K562 (cell line): ENCODE data around the gene PTPRT. TPM values are rescaled to one million over a fixed set of nuclear protein-coding genes. Genes with fewer than 3 reads are reported as not detected.

Experiments
- ATAC-seq: fragments of 200-7000 bp; cut with Tn5 transposase; 3 replicates; pipeline ENCODE4 v1.9.1; 2020; ENCODE audit warnings: moderate library complexity
- BruUV-seq: library from RNA; stranded (reverse); fragments of 400-500 nt; replicated peaks from 2 replicates; lab custom pipeline; 2021; lab: Mats Ljungman, UMichigan
- CTCF ChIA-PET: fragments of 300-600 bp; formaldehyde crosslinking; extraction: SDS; loops from one replicate; lab custom pipeline; 2021; ENCODE audit warnings: low intra/inter-chr PET ratio; lab: Yijun Ruan, JAX
- POLR2A ChIA-PET: fragments of 300-600, 350-650 bp; sonication (Branson Sonifier 250); formaldehyde crosslinking; extraction: SDS; loops from one replicate; lab custom pipeline; 2021; ENCODE audit warnings: antibody characterized with exemption, inconsistent platforms; lab: Yijun Ruan, JAX
- DNase-seq, 4 experiments: peaks; one replicate each; pipeline versions ENCODE4 v3.0.0 to v3.0.0-alpha.2; 2011 to 2018; ENCODE audit warnings: low spot score in 3 of 4, mixed read lengths in 3 of 4; ENCODE audit errors: extremely low read depth in 1 of 4
- FAIRE-seq: peaks from 2 replicates; lab custom pipeline; 2011; peaks lifted over from hg19 to GRCh38; lab: Jason Lieb, UNC
- H2AFZ ChIP-seq: 2 replicates; pipeline ENCODE4 v1.6.0; 2011; ENCODE audit warnings: low read depth, low read length, control low read depth, inconsistent platforms
- H3K27ac ChIP-seq: fragments of 200-600 bp; 3 replicates; pipeline ENCODE4 v1.8.0; 2011; ENCODE audit warnings: low read depth, mild to moderate bottlenecking, control low read depth, inconsistent platforms, low read length, moderate library complexity, mixed read lengths; ENCODE audit errors: extremely low read depth
- H3K27me3 ChIP-seq, 2 experiments: fragments of 300-600 bp in 1 of 2; 2 replicates in 1 of 2; 3 replicates in 1 of 2; pipeline versions ENCODE4 v1.6.0 to v1.8.0; 2011; ENCODE audit warnings: inconsistent platforms in 2 of 2, low read length in 2 of 2, mild to moderate bottlenecking in 1 of 2, mixed read lengths in 1 of 2, moderate library complexity in 1 of 2; ENCODE audit not compliant: control insufficient read depth in 2 of 2, insufficient read depth in 2 of 2
- H3K36me3 ChIP-seq: fragments of 300-600 bp; 3 replicates; pipeline ENCODE4 v1.8.0; 2011; ENCODE audit warnings: mild to moderate bottlenecking, low read length, inconsistent platforms; ENCODE audit not compliant: control insufficient read depth, insufficient read depth
- H3K4me1 ChIP-seq, 2 experiments: fragments of 200-600 bp in 1 of 2; replicated peaks in 1 of 2; 2 replicates in 1 of 2; 3 replicates in 1 of 2; pipeline versions ENCODE4 v1.5.1 to v1.8.0; 2011; ENCODE audit warnings: inconsistent platforms in 2 of 2, low read length in 2 of 2, mild to moderate bottlenecking in 1 of 2, mixed read lengths in 1 of 2, moderate library complexity in 1 of 2; ENCODE audit not compliant: control insufficient read depth in 2 of 2, insufficient read depth in 2 of 2
- H3K4me2 ChIP-seq: 2 replicates; pipeline ENCODE4 v1.6.1; 2011; ENCODE audit warnings: low read length, control low read depth, inconsistent platforms, mixed read lengths; ENCODE audit not compliant: insufficient read depth
- H3K4me3 ChIP-seq: fragments of 200-600 bp; sonication (generic), shearing (Covaris generic); 2 replicates; pipeline ENCODE4 v1.5.1; 2016; ENCODE audit warnings: control low read depth, inconsistent platforms
- H3K79me2 ChIP-seq: fragments of 200-600 bp; 3 replicates; pipeline ENCODE4 v1.8.0; 2011; ENCODE audit warnings: low read length, inconsistent platforms; ENCODE audit not compliant: control insufficient read depth, insufficient read depth
- H3K9ac ChIP-seq, 2 experiments: 2 replicates each; pipeline versions ENCODE4 v1.6.0 to v1.6.1; 2011; ENCODE audit warnings: low read depth in 2 of 2, low read length in 2 of 2, control low read depth in 1 of 2, inconsistent platforms in 1 of 2, mild to moderate bottlenecking in 1 of 2, mixed read lengths in 1 of 2; ENCODE audit not compliant: insufficient read depth in 1 of 2
- H3K9me1 ChIP-seq: one replicate; pipeline ENCODE4 v1.6.0; 2011; ENCODE audit warnings: inconsistent platforms, mild to moderate bottlenecking, low read length, moderate library complexity; ENCODE audit not compliant: control insufficient read depth, insufficient read depth
- H3K9me3 ChIP-seq: replicated peaks from 2 replicates; pipeline ENCODE4 v1.5.1; 2011; ENCODE audit warnings: low read depth, low read length, inconsistent platforms; ENCODE audit not compliant: control insufficient read depth, insufficient read depth
- H4K20me1 ChIP-seq: replicated peaks from 2 replicates; pipeline ENCODE4 v1.6.1; 2011; ENCODE audit warnings: low read length, inconsistent platforms, mixed read lengths; ENCODE audit not compliant: control insufficient read depth, insufficient read depth
- AFF1 ChIP-seq, 2 experiments: fragments of 450-650 bp; IDR thresholded peaks; 2 replicates each; pipeline ENCODE4 v1.6.1; 2018; ENCODE audit warnings: mild to moderate bottlenecking in 2 of 2, low read depth in 1 of 2; ENCODE audit not compliant: partially characterized antibody in 2 of 2
- C11orf30 ChIP-seq: fragments of 450-650 bp; IDR thresholded peaks from 2 replicates; pipeline ENCODE4 v1.6.1; 2016; ENCODE audit warnings: low read depth, mild to moderate bottlenecking
- ETV5 ChIP-seq: sonication (generic); formaldehyde crosslinking; IDR thresholded peaks from 2 replicates; pipeline ENCODE4 v1.4.0; 2020; ENCODE audit warnings: low read depth, mild to moderate bottlenecking, missing genetic modification reagents
- GTF2E2 ChIP-seq: fragments of 200-800 bp; sonication (Bioruptor generic); IDR thresholded peaks from 2 replicates; pipeline ENCODE4 v1.6.1; 2016; ENCODE audit warnings: missing genetic modification characterization, missing compliant biosample characterization
- JUNB ChIP-seq: fragments of 450-650 bp; formaldehyde crosslinking; conservative IDR thresholded peaks from 2 replicates; pipeline ENCODE4 v1.4.0; 2020; ENCODE audit warnings: mild to moderate bottlenecking
- MAFF ChIP-seq: IDR thresholded peaks from 2 replicates; pipeline ENCODE4 v1.6.1; 2012; ENCODE audit warnings: low read length, improper control_type of control experiment
- MAFK ChIP-seq: IDR thresholded peaks from 2 replicates; pipeline ENCODE4 v1.6.1; 2011; ENCODE audit warnings: low read length, improper control_type of control experiment
- MBD2 ChIP-seq: sonication (generic); IDR thresholded peaks from 2 replicates; pipeline ENCODE4 v1.6.1; 2016; ENCODE audit warnings: low read depth, borderline replicate concordance
- MYNN ChIP-seq, 2 experiments: sonication (generic); formaldehyde crosslinking in 1 of 2; IDR thresholded peaks; 2 replicates each; pipeline versions ENCODE4 v1.5.0 to v1.6.1; 2016 to 2020; ENCODE audit warnings: antibody characterized with exemption in 1 of 2, missing genetic modification reagents in 1 of 2
- NEUROD1 ChIP-seq: fragments of 150-350 bp; IDR thresholded peaks from 2 replicates; pipeline ENCODE4 v1.6.1; 2014; ENCODE audit warnings: borderline replicate concordance, low read length, low read depth; ENCODE audit not compliant: partially characterized antibody
- POLR2AphosphoS5 ChIP-seq: IDR thresholded peaks from 2 replicates; pipeline ENCODE4 v1.6.1; 2011; ENCODE audit warnings: mild to moderate bottlenecking, low read depth, low read length, moderate library complexity; ENCODE audit not compliant: control insufficient read depth, insufficient read depth
- USF1 ChIP-seq: sonication (generic); formaldehyde crosslinking; IDR thresholded peaks from 2 replicates; pipeline ENCODE4 v1.9.0; 2022; ENCODE audit warnings: mild to moderate bottlenecking, missing genetic modification reagents
- YY1 ChIP-seq, 3 experiments: IDR thresholded peaks; 2 replicates each; pipeline ENCODE4 v1.6.1; 2011; ENCODE audit warnings: low read length in 2 of 3, mild to moderate bottlenecking in 2 of 3, moderate library complexity in 2 of 3, borderline replicate concordance in 1 of 3, control low read depth in 1 of 3, low read depth in 1 of 3; ENCODE audit not compliant: insufficient read depth in 3 of 3, insufficient replicate concordance in 2 of 3, control insufficient read depth in 1 of 3, insufficient read length in 1 of 3; ENCODE audit errors: extremely low read depth in 1 of 3
- ZC3H4 ChIP-seq: sonication (generic); formaldehyde crosslinking; IDR thresholded peaks from 2 replicates; pipeline ENCODE4 v1.9.0; 2021; ENCODE audit warnings: missing genetic modification reagents, borderline replicate concordance
- ZFP1 ChIP-seq: fragments of 450-650 bp; formaldehyde crosslinking; IDR thresholded peaks from 2 replicates; pipeline ENCODE4 v1.4.0; 2020; ENCODE audit warnings: mild to moderate bottlenecking, mixed read lengths
- ZNF316 ChIP-seq: fragments of 450-650 bp; IDR thresholded peaks from 2 replicates; pipeline ENCODE4 v1.6.1; 2016
- WGBS: fragments of 100-300 bp; shearing (Covaris generic); methylation state at CpG from one replicate; pipeline ENCODE4 v1.1.6; 2016; ENCODE audit warnings: low coverage, mixed read lengths; ENCODE audit not compliant: insufficient coverage; ENCODE audit errors: missing lambda C conversion rate; 5-methylcytosine and 5-hydroxymethylcytosine counted together
- in situ Hi-C: fragments of 300-500 bp; cut with MboI; formaldehyde crosslinking; loops from 4 replicates; pipeline ENCODE4 v1.15.0; 2018; ENCODE audit warnings: inconsistent platforms, mixed read lengths
- intact Hi-C: fragments of 100-400 bp; cut with micrococcal nuclease; formaldehyde crosslinking; loops from 2 replicates; pipeline ENCODE4 v1.14.2; 2022
- polyA plus RNA-seq, 8 experiments: library from polyadenylated mRNA; depleted of rRNA in 4 of 8; stranded (reverse) in 5 of 8; unstranded in 3 of 8; fragments of >200 nt; fragmentation: Nextera tagmentation in 2 of 8; fragmentation: Illumina TruSeq in 1 of 8; extraction: Ambion mirVana in 2 of 8; extraction: Trizol in 1 of 8; gene quantifications; 2 replicates each; pipeline versions ENCODE4 v1.2.1 to v1.2.3, GENCODE V29; 2011 to 2014; ENCODE audit warnings: inconsistent platforms in 1 of 8, missing spikeins in 1 of 8
- total RNA-seq, 7 experiments: library from RNA; depleted of rRNA in 6 of 7; stranded (reverse); fragments of >200 nt in 6 of 7; fragmentation: Illumina TruSeq in 2 of 7; extraction: Trizol in 2 of 7; gene quantifications; 2 replicates each; pipeline versions ENCODE4 v1.2.1 to v1.2.3, GENCODE V29; 2011 to 2021; ENCODE audit warnings: low replicate concordance in 1 of 7

Gene PTPRT
- total and polyA plus RNA-seq, 9 of the 15 experiments (the other 6 are each of a cell fraction or from before 2014, with no cell fraction given) = not detected

DNA sequence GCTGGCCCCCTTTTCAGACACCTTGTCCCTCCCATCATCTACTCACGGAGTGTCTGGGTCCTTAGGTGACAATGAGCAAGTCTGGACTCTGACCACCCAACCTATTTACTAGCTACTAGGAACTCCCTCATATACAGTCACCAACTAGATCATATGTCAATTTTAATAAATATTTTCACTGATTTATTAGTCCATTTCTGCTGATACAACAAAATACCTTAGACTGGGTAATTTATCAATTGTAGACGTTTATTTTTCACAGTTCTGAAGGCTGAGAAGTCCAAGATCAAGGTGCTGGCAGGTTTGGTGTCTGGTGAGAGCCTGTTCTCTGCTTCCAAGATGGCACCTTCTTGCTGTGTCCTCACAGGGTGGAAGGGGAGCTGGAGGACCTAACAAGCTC is 229.7 kb downstream of the PTPRT start:
- FAIRE-seq = no peak
- Histone ChIP-seq H3K27me3 (no peaks in the 10 kb centered on the region), H3K9me3 (no peaks in the 10 kb centered on the region), H3K4me1 (no peaks in the 10 kb centered on the region), H3K4me2 (no peak overlapping the region), H3K4me3 (no peak overlapping the region), H3K36me3 (no peaks in the 10 kb centered on the region), H3K27ac (no peak overlapping the region), H3K9ac (no peak overlapping the region), H3K9me1 (no peaks in the 10 kb centered on the region), H2AFZ (no peak overlapping the region), H3K79me2 (no peaks in the 10 kb centered on the region), H4K20me1 (no peaks in the 10 kb centered on the region)
- no TSS peak for BruUV-seq
- intact Hi-C loops (no loop called here), in situ Hi-C loops (no loop called here)
- ATAC-seq = no peak
- CTCF ChIA-PET = no interaction called here
- TF ChIP-seq ZC3H4 (no peak), JUNB (no peak), ZNF316 (peak; percentile 70), ETV5 (no peak), GTF2E2 (tag) (no peak), MBD2 (no peak), YY1 (IDR thresholded peaks at IDR 0.05; ENCODE audit: borderline replicate concordance in 1 of 3, control insufficient read depth in 1 of 3, extremely low read depth in 1 of 3, insufficient read depth in 3 of 3, insufficient read length in 1 of 3, insufficient replicate concordance in 2 of 3, low read depth in 1 of 3, low read length in 2 of 3) (no peak), MYNN (IDR thresholded peaks at IDR 0.05) (no peak), MYNN (CRISPR knock-in tag; IDR thresholded peaks at IDR 0.05) (no peak), C11orf30 (peak; percentile 53), POLR2AphosphoS5 (no peak), NEUROD1 (no peak), AFF1 (IDR thresholded peaks at IDR 0.05; ENCODE audit: low read depth in 1 of 2, partially characterized antibody in 2 of 2) (no peak), MAFF (peak; percentile 39; the same call in 1 of the 2 replicates), MAFK (peak; percentile 27; the same call in 1 of the 2 replicates), ZFP1 (CRISPR knock-in tag) (no peak), USF1 (CRISPR knock-in tag) (no peak)
- no peak for DNase-seq
- POLR2A ChIA-PET = no interaction called here
- 0% methylated on average over 2 of the region's 2 CpGs for WGBS
